ENCODE measurements around the gene HP1BP3. TPM values are rescaled to one million over a fixed set of nuclear protein-coding genes. Genes with fewer than 3 reads are reported as not detected.

The HP1BP3 gene
- total and polyA plus RNA-seq, 2 experiments from 2014 or later, result 89.1 to 112 TPM

GRCh38 chr1:20705203-20705755 lies 81.8 kb downstream of the HP1BP3 start:
- Histone ChIP-seq H4K20me1 (replicated peaks; ENCODE audit: insufficient read depth) (peaks cover 4% of the 10 kb centered on the region), H3K4me3 (no peak overlapping the region), H3K4me2 (no peak overlapping the region), H3F3A (replicated peaks; ENCODE audit: low read depth) (no peaks in the 10 kb centered on the region), H3K4me1 (ENCODE audit: insufficient read depth) (no peaks in the 10 kb centered on the region), H3K79me2 (replicated peaks; ENCODE audit: insufficient read depth) (no peaks in the 10 kb centered on the region), H3K36me3 (ENCODE audit: insufficient read depth) (no peaks in the 10 kb centered on the region; the same call in 1 of the 2 replicates), H3K9me2 (ENCODE audit: insufficient read depth) (no peaks in the 10 kb centered on the region), H2AFZ (no peak overlapping the region), H3K27me3 (ENCODE audit: insufficient read depth) (no peaks in the 10 kb centered on the region), H3K27ac (ENCODE audit: low read depth) (no peak overlapping the region)
- Mint-ChIP-seq H3K27ac (no peak overlapping the region), H3K4me3 (no peak overlapping the region), H3K27me3 (ENCODE audit: insufficient read depth, low read depth, poor library complexity) (peaks cover 8% of the 10 kb centered on the region), H3K36me3 (ENCODE audit: low read depth) (peaks cover 27% of the 10 kb centered on the region), H3K4me1 (no peaks in the 10 kb centered on the region), H3K9me3 (0 out of 3 replicates have a peak, but pooled peaks cover 2% of the 10 kb centered on the region)
- DNase-seq (ENCODE audit: low spot score) (no peak), ATAC-seq (no peak)
- no peak for TF ChIP-seq EZH2phosphoT487 (IDR thresholded peaks at IDR 0.05; ENCODE audit: unreplicated experiment)
- TF ChIP-seq JUNB (IDR thresholded peaks at IDR 0.05; ENCODE audit: unreplicated experiment), result no peak
- no peak for TF ChIP-seq CTCF (conservative IDR thresholded peaks at IDR 0.05; ENCODE audit: low read depth in 2 of 2)
- no peak for TF ChIP-seq STAT1 (IDR thresholded peaks at IDR 0.05; ENCODE audit: unreplicated experiment)
- no peak for TF ChIP-seq NANOG (IDR thresholded peaks at IDR 0.05; ENCODE audit: borderline replicate concordance)
- no peak for TF ChIP-seq REST (IDR thresholded peaks at IDR 0.05; ENCODE audit: unreplicated experiment)
- no peak for TF ChIP-seq ZNF462 (CRISPR knock-in tag; IDR thresholded peaks at IDR 0.05)
- TF ChIP-seq ZNF114 (CRISPR knock-in tag; IDR thresholded peaks at IDR 0.05), result no peak
- no peak for TF ChIP-seq ETS1 (IDR thresholded peaks at IDR 0.05)
- no peak for TF ChIP-seq POLR2AphosphoS5 (IDR thresholded peaks at IDR 0.05; ENCODE audit: low read depth)
- TF ChIP-seq ZNF331 (CRISPR knock-in tag; IDR thresholded peaks at IDR 0.05; ENCODE audit: low read depth), result no peak
- no peak for TF ChIP-seq CREB1 (CRISPR knock-in tag; IDR thresholded peaks at IDR 0.05; ENCODE audit: low read depth)
- no peak for TF ChIP-seq EZH2 (IDR thresholded peaks at IDR 0.05; ENCODE audit: low read depth, unreplicated experiment)
